ENCODE data around the gene PLXNA4. TPM values are rescaled to one million over a fixed set of nuclear protein-coding genes. Genes with fewer than 3 reads are reported as not detected.

The PLXNA4 gene
- polyA plus RNA-seq, 1 donor (not counting 4 experiments of a cell fraction or from before 2014, with no cell fraction given), result 0.01 TPM

DNA sequence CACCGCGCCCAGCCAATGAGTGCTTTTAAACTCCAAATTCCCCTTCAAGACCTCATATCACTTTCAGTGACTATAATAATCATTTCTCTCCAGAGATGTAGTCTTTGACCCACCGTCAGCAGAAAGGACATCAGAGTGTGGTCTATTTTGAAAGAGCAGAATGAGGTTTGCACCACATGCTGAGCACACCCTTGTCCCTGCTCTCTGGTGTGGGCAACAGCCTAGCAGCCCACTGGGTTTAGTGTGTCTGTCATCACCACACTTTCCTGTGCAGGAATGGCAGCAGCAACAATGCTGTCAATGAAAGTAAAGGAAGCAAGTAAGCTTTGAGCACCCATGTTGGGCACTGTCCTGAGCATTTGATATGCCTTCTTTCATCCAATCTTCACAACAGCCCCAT, 122.4 kb downstream of the PLXNA4 start:
- H3K36me3 ChIP-seq (ENCODE audit: control insufficient read depth in 2 of 2, extremely low read depth in 1 of 2, insufficient read depth in 2 of 2, low read length in 2 of 2), result no peaks in the 10 kb centered on the region
- H3K4me3 ChIP-seq (ENCODE audit: control insufficient read depth in 2 of 3, extremely low read depth in 1 of 3, insufficient read depth in 2 of 3, low read depth in 1 of 3, low read length in 3 of 3), result no peak overlapping the region
- dilution Hi-C loops (cut with MboI; ENCODE audit: extremely low pct_ligation_motif_present, low sequenced_read_pairs), result no loop called here
- TF ChIP-seq, protein P1, sequence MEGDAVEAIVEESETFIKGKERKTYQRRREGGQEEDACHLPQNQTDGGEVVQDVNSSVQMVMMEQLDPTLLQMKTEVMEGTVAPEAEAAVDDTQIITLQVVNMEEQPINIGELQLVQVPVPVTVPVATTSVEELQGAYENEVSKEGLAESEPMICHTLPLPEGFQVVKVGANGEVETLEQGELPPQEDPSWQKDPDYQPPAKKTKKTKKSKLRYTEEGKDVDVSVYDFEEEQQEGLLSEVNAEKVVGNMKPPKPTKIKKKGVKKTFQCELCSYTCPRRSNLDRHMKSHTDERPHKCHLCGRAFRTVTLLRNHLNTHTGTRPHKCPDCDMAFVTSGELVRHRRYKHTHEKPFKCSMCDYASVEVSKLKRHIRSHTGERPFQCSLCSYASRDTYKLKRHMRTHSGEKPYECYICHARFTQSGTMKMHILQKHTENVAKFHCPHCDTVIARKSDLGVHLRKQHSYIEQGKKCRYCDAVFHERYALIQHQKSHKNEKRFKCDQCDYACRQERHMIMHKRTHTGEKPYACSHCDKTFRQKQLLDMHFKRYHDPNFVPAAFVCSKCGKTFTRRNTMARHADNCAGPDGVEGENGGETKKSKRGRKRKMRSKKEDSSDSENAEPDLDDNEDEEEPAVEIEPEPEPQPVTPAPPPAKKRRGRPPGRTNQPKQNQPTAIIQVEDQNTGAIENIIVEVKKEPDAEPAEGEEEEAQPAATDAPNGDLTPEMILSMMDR (optimal IDR thresholded peaks at IDR 0.05 in 1 of 3, IDR thresholded peaks at IDR 0.05 in 1 of 3, conservative IDR thresholded peaks at IDR 0.05 in 1 of 3; ENCODE audit: extremely low read depth in 1 of 3, insufficient read depth in 2 of 3, low read length in 3 of 3), result no peak
- no peak for TF ChIP-seq EZH2 (IDR thresholded peaks at IDR 0.05; ENCODE audit: low read length)
- H3K9ac ChIP-seq (ENCODE audit: control insufficient read depth, extremely low read depth, insufficient read depth, low read length), result no peak overlapping the region
- H3K9me1 ChIP-seq (ENCODE audit: control insufficient read depth, extremely low read depth, insufficient read depth, low read length), result no peaks in the 10 kb centered on the region
- H3K79me2 ChIP-seq (ENCODE audit: control insufficient read depth, insufficient read depth, low read length), result no peaks in the 10 kb centered on the region
- no peaks in the 10 kb centered on the region for H4K20me1 ChIP-seq (ENCODE audit: control insufficient read depth, extremely low read depth, insufficient read depth, low read length)
- no peaks in the 10 kb centered on the region for H3K4me1 ChIP-seq (ENCODE audit: control insufficient read depth, extremely low read depth, insufficient read depth, low read length)
- FAIRE-seq (no peak), DNase-seq (ENCODE audit: low read depth, low spot score) (no peak)
- H3K9me3 ChIP-seq (ENCODE audit: control insufficient read depth, low read depth, low read length), result no peaks in the 10 kb centered on the region
- no peak overlapping the region for H2AFZ ChIP-seq (ENCODE audit: control insufficient read depth, low read length)
- no peak overlapping the region for H3K4me2 ChIP-seq (ENCODE audit: control insufficient read depth, extremely low read depth, insufficient read depth, low read depth, low read length)
- H3K27ac ChIP-seq (ENCODE audit: control insufficient read depth, insufficient read depth, low read length), result no peak overlapping the region
- H3K27me3 ChIP-seq (ENCODE audit: control insufficient read depth, extremely low read depth, insufficient read depth, low read length), result no peaks in the 10 kb centered on the region

DNA sequence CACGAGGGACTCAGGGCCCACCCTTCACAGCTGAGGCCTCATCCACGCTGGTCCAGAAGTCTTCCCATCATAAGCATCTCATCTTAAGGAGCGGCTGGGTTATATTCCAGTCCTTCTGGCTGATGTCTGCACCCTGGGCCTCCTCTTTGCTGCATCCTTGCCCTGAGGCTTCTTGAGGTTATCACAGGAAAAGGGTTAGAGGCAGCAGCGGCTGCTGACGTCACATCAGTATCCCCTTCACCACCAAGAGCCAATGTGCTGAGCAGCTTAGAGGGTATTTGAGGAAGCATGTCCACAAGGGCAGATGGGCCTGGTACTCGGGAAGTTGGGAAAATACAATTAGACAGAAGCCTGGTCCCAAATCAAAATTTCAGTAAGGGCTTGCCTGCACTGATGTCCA, 125.1 kb downstream of the PLXNA4 start:
- no peak overlapping the region for H2AFZ ChIP-seq (ENCODE audit: control insufficient read depth, low read length)
- no peaks in the 10 kb centered on the region for H3K9me1 ChIP-seq (ENCODE audit: control insufficient read depth, extremely low read depth, insufficient read depth, low read length)
- FAIRE-seq, result no peak
- dilution Hi-C loops (cut with MboI; ENCODE audit: extremely low pct_ligation_motif_present, low sequenced_read_pairs), result no loop called here
- no peaks in the 10 kb centered on the region for H3K4me1 ChIP-seq (ENCODE audit: control insufficient read depth, extremely low read depth, insufficient read depth, low read length)
- TF ChIP-seq, protein P1 (optimal IDR thresholded peaks at IDR 0.05 in 1 of 3, IDR thresholded peaks at IDR 0.05 in 1 of 3, conservative IDR thresholded peaks at IDR 0.05 in 1 of 3; ENCODE audit: extremely low read depth in 1 of 3, insufficient read depth in 2 of 3, low read length in 3 of 3), result no peak
- no peak for TF ChIP-seq EZH2 (IDR thresholded peaks at IDR 0.05; ENCODE audit: low read length)
- H3K79me2 ChIP-seq (ENCODE audit: control insufficient read depth, insufficient read depth, low read length), result no peaks in the 10 kb centered on the region
- H3K9ac ChIP-seq (ENCODE audit: control insufficient read depth, extremely low read depth, insufficient read depth, low read length), result no peak overlapping the region
- DNase-seq (ENCODE audit: low read depth, low spot score), result no peak
- no peaks in the 10 kb centered on the region for H3K9me3 ChIP-seq (ENCODE audit: control insufficient read depth, low read depth, low read length)
- no peaks in the 10 kb centered on the region for H4K20me1 ChIP-seq (ENCODE audit: control insufficient read depth, extremely low read depth, insufficient read depth, low read length)
- H3K4me2 ChIP-seq (ENCODE audit: control insufficient read depth, extremely low read depth, insufficient read depth, low read depth, low read length), result no peak overlapping the region
- H3K36me3 ChIP-seq (ENCODE audit: control insufficient read depth in 2 of 2, extremely low read depth in 1 of 2, insufficient read depth in 2 of 2, low read length in 2 of 2), result no peaks in the 10 kb centered on the region
- peaks cover 13% of the 10 kb centered on the region for H3K27me3 ChIP-seq (ENCODE audit: control insufficient read depth, extremely low read depth, insufficient read depth, low read length)
- no peak overlapping the region for H3K27ac ChIP-seq (ENCODE audit: control insufficient read depth, insufficient read depth, low read length)
- no peak overlapping the region for H3K4me3 ChIP-seq (ENCODE audit: control insufficient read depth in 2 of 3, extremely low read depth in 1 of 3, insufficient read depth in 2 of 3, low read depth in 1 of 3, low read length in 3 of 3)

Measured in keratinocyte (primary cell).